NCI-H187 (cell line): ENCODE measurements around the gene DYNLL1.
"Not testable (repeated sequence)": the region's sequence is repeated elsewhere in the genome, so short reads cannot be mapped to it uniquely, and the experiment has no call there.

ENCODE experiments used
- DNase-seq, 2 experiments: peaks; one replicate each; lab custom pipeline; 2025; lab: John Stamatoyannopoulos, UW

Gene DYNLL1

GRCh38 chr12:120474616-120474960 lies 21.3 kb upstream of the DYNLL1 start:
- no peak for DNase-seq

GRCh38 chr12:120475643-120476042 lies 20.3 kb upstream of the DYNLL1 start:
- no peak for DNase-seq

- DNase-seq, result no peak
Observed at GRCh38 chr12:120479458-120479857, 16.5 kb upstream of the DYNLL1 start.

GRCh38 chr12:120480211-120480610 lies 15.7 kb upstream of the DYNLL1 start:
- DNase-seq, result no peak

GRCh38 chr12:120481022-120481767 lies 14.7 kb upstream of the DYNLL1 start:
- DNase-seq, result no peak

- no peak for DNase-seq
Observed at GRCh38 chr12:120483621-120484020, 12.3 kb upstream of the DYNLL1 start.

GRCh38 chr12:120485961-120486881 lies 9.7 kb upstream of the DYNLL1 start:
- no peak for DNase-seq

- not testable (repeated sequence) for DNase-seq
Observed at GRCh38 chr12:120487552-120487951, 8.4 kb upstream of the DYNLL1 start.

- DNase-seq, result no peak
Observed at GRCh38 chr12:120488057-120488640, 7.8 kb upstream of the DYNLL1 start.

GRCh38 chr12:120489018-120489417 lies 6.9 kb upstream of the DYNLL1 start:
- DNase-seq, result no peak

GRCh38 chr12:120490325-120490724 lies 5.6 kb upstream of the DYNLL1 start:
- DNase-seq, result no peak

- DNase-seq, result no peak
Observed at GRCh38 chr12:120490833-120491512, 4.9 kb upstream of the DYNLL1 start.

GRCh38 chr12:120495186-120495730 lies 655 bp upstream of the DYNLL1 start:
- DNase-seq, result no peak

GRCh38 chr12:120496413-120497340 lies 764 bp downstream of the DYNLL1 start:
- DNase-seq, result no peak

- no peak for DNase-seq
Observed at GRCh38 chr12:120497524-120498150, 1.7 kb downstream of the DYNLL1 start.

GRCh38 chr12:120498870-120499515 lies 3.1 kb downstream of the DYNLL1 start:
- DNase-seq, result no peak

GRCh38 chr12:120500581-120500980 lies 4.7 kb downstream of the DYNLL1 start:
- no peak for DNase-seq

GRCh38 chr12:120504587-120504986 lies 8.7 kb downstream of the DYNLL1 start:
- no peak for DNase-seq

GRCh38 chr12:120508537-120508936 lies 12.6 kb downstream of the DYNLL1 start:
- DNase-seq, result no peak

- DNase-seq, result no peak
Observed at GRCh38 chr12:120514002-120514401, 18.1 kb downstream of the DYNLL1 start.
